ENCODE results near the gene DLG2. TPM values are rescaled to one million over a fixed set of nuclear protein-coding genes. Genes with fewer than 3 reads are reported as not detected.

The DLG2 gene
- total RNA-seq, 1 experiment from 2014 or later: 2.7 TPM

GRCh38 chr11:84929738-84930137 is 697.4 kb downstream of the DLG2 start:
- no peak for DNase-seq
- H3K9me3 ChIP-seq (ENCODE audit: low read length): 0 out of 2 replicates have a peak, but pooled peaks cover 2% of the 10 kb centered on the region
- no peak overlapping the region for H3K27ac ChIP-seq (ENCODE audit: low read length)
- no peaks in the 10 kb centered on the region for H3K27me3 ChIP-seq (ENCODE audit: low read length)
- no peaks in the 10 kb centered on the region for H3K36me3 ChIP-seq (ENCODE audit: insufficient read depth, low read length)
- H3K9ac ChIP-seq (ENCODE audit: low read length): no peak overlapping the region
- no peaks in the 10 kb centered on the region for H3K4me1 ChIP-seq (ENCODE audit: low read length)
- no peak overlapping the region for H2AFZ ChIP-seq (ENCODE audit: low read length)
- no peaks in the 10 kb centered on the region for H3K79me2 ChIP-seq (ENCODE audit: low read length)
- no peaks in the 10 kb centered on the region for H4K20me1 ChIP-seq (ENCODE audit: insufficient read depth, low read depth, low read length)
- H3K4me2 ChIP-seq (ENCODE audit: low read depth, low read length, poor library complexity, severe bottlenecking): no peak overlapping the region
- H3K9me2 ChIP-seq (replicated peaks; ENCODE audit: insufficient read depth, low read length): no peaks in the 10 kb centered on the region
- H3K4me3 ChIP-seq (ENCODE audit: low read length): no peak overlapping the region

GRCh38 chr11:84924154-84924692 is 702.9 kb downstream of the DLG2 start:
- Histone ChIP-seq H3K4me3 (ENCODE audit: low read length) (no peak overlapping the region), H3K9me3 (ENCODE audit: low read length) (no peaks in the 10 kb centered on the region), H3K36me3 (ENCODE audit: insufficient read depth, low read length) (no peaks in the 10 kb centered on the region), H4K20me1 (ENCODE audit: insufficient read depth, low read depth, low read length) (no peaks in the 10 kb centered on the region), H3K27me3 (ENCODE audit: low read length) (no peaks in the 10 kb centered on the region), H2AFZ (ENCODE audit: low read length) (no peak overlapping the region), H3K4me2 (ENCODE audit: low read depth, low read length, poor library complexity, severe bottlenecking) (no peak overlapping the region), H3K9me2 (replicated peaks; ENCODE audit: insufficient read depth, low read length) (no peaks in the 10 kb centered on the region), H3K79me2 (ENCODE audit: low read length) (no peaks in the 10 kb centered on the region), H3K4me1 (ENCODE audit: low read length) (no peaks in the 10 kb centered on the region), H3K9ac (ENCODE audit: low read length) (no peak overlapping the region), H3K27ac (ENCODE audit: low read length) (no peak overlapping the region)
- no peak for DNase-seq

GRCh38 chr11:84923489-84923888 is 703.7 kb downstream of the DLG2 start:
- Histone ChIP-seq H3K4me2 (ENCODE audit: low read depth, low read length, poor library complexity, severe bottlenecking) (no peak overlapping the region), H3K4me1 (ENCODE audit: low read length) (no peaks in the 10 kb centered on the region), H3K79me2 (ENCODE audit: low read length) (no peaks in the 10 kb centered on the region), H3K9me3 (ENCODE audit: low read length) (no peaks in the 10 kb centered on the region), H2AFZ (ENCODE audit: low read length) (no peak overlapping the region), H3K36me3 (ENCODE audit: insufficient read depth, low read length) (no peaks in the 10 kb centered on the region), H3K27me3 (ENCODE audit: low read length) (no peaks in the 10 kb centered on the region), H3K9me2 (replicated peaks; ENCODE audit: insufficient read depth, low read length) (no peaks in the 10 kb centered on the region), H4K20me1 (ENCODE audit: insufficient read depth, low read depth, low read length) (no peaks in the 10 kb centered on the region), H3K9ac (ENCODE audit: low read length) (no peak overlapping the region), H3K4me3 (ENCODE audit: low read length) (no peak overlapping the region), H3K27ac (ENCODE audit: low read length) (no peak overlapping the region)
- no peak for DNase-seq

GRCh38 chr11:84922836-84923235 is 704.3 kb downstream of the DLG2 start:
- H3K36me3 ChIP-seq (ENCODE audit: insufficient read depth, low read length): no peaks in the 10 kb centered on the region
- H3K27ac ChIP-seq (ENCODE audit: low read length): no peak overlapping the region
- H3K27me3 ChIP-seq (ENCODE audit: low read length): no peaks in the 10 kb centered on the region
- no peaks in the 10 kb centered on the region for H3K9me3 ChIP-seq (ENCODE audit: low read length)
- no peaks in the 10 kb centered on the region for H3K79me2 ChIP-seq (ENCODE audit: low read length)
- no peaks in the 10 kb centered on the region for H3K4me1 ChIP-seq (ENCODE audit: low read length)
- no peak overlapping the region for H2AFZ ChIP-seq (ENCODE audit: low read length)
- H3K4me3 ChIP-seq (ENCODE audit: low read length): no peak overlapping the region
- H3K9ac ChIP-seq (ENCODE audit: low read length): no peak overlapping the region
- no peaks in the 10 kb centered on the region for H4K20me1 ChIP-seq (ENCODE audit: insufficient read depth, low read depth, low read length)
- no peaks in the 10 kb centered on the region for H3K9me2 ChIP-seq (replicated peaks; ENCODE audit: insufficient read depth, low read length)
- H3K4me2 ChIP-seq (ENCODE audit: low read depth, low read length, poor library complexity, severe bottlenecking): no peak overlapping the region
- no peak for DNase-seq

- DNase-seq: no peak
- no peak overlapping the region for H3K4me3 ChIP-seq (ENCODE audit: low read length)
- H3K79me2 ChIP-seq (ENCODE audit: low read length): no peaks in the 10 kb centered on the region
- H2AFZ ChIP-seq (ENCODE audit: low read length): no peak overlapping the region
- no peaks in the 10 kb centered on the region for H3K9me3 ChIP-seq (ENCODE audit: low read length)
- H4K20me1 ChIP-seq (ENCODE audit: insufficient read depth, low read depth, low read length): no peaks in the 10 kb centered on the region
- no peaks in the 10 kb centered on the region for H3K36me3 ChIP-seq (ENCODE audit: insufficient read depth, low read length)
- no peak overlapping the region for H3K27ac ChIP-seq (ENCODE audit: low read length)
- no peaks in the 10 kb centered on the region for H3K9me2 ChIP-seq (replicated peaks; ENCODE audit: insufficient read depth, low read length)
- H3K4me1 ChIP-seq (ENCODE audit: low read length): no peaks in the 10 kb centered on the region
- no peak overlapping the region for H3K9ac ChIP-seq (ENCODE audit: low read length)
- H3K4me2 ChIP-seq (ENCODE audit: low read depth, low read length, poor library complexity, severe bottlenecking): no peak overlapping the region
- no peaks in the 10 kb centered on the region for H3K27me3 ChIP-seq (ENCODE audit: low read length)
Measured at GRCh38 chr11:84922212-84922805, 704.8 kb downstream of the DLG2 start.

- no peaks in the 10 kb centered on the region for H3K9me3 ChIP-seq (ENCODE audit: low read length)
- no peak overlapping the region for H3K9ac ChIP-seq (ENCODE audit: low read length)
- no peak overlapping the region for H3K27ac ChIP-seq (ENCODE audit: low read length)
- DNase-seq: no peak
- no peaks in the 10 kb centered on the region for H3K4me1 ChIP-seq (ENCODE audit: low read length)
- H4K20me1 ChIP-seq (ENCODE audit: insufficient read depth, low read depth, low read length): no peaks in the 10 kb centered on the region
- no peak overlapping the region for H3K4me2 ChIP-seq (ENCODE audit: low read depth, low read length, poor library complexity, severe bottlenecking)
- no peaks in the 10 kb centered on the region for H3K36me3 ChIP-seq (ENCODE audit: insufficient read depth, low read length)
- H3K9me2 ChIP-seq (replicated peaks; ENCODE audit: insufficient read depth, low read length): no peaks in the 10 kb centered on the region
- no peak overlapping the region for H2AFZ ChIP-seq (ENCODE audit: low read length)
- H3K4me3 ChIP-seq (ENCODE audit: low read length): no peak overlapping the region
- no peaks in the 10 kb centered on the region for H3K79me2 ChIP-seq (ENCODE audit: low read length)
- H3K27me3 ChIP-seq (ENCODE audit: low read length): no peaks in the 10 kb centered on the region
Measured at GRCh38 chr11:84914511-84914910, 712.6 kb downstream of the DLG2 start.

- no peaks in the 10 kb centered on the region; the same call in 1 of the 2 replicates for H3K9me3 ChIP-seq (ENCODE audit: low read length)
- no peak overlapping the region for H3K9ac ChIP-seq (ENCODE audit: low read length)
- no peaks in the 10 kb centered on the region for H3K4me1 ChIP-seq (ENCODE audit: low read length)
- H3K27me3 ChIP-seq (ENCODE audit: low read length): no peaks in the 10 kb centered on the region
- H2AFZ ChIP-seq (ENCODE audit: low read length): no peak overlapping the region
- H3K4me3 ChIP-seq (ENCODE audit: low read length): no peak overlapping the region
- no peak for DNase-seq
- H3K9me2 ChIP-seq (replicated peaks; ENCODE audit: insufficient read depth, low read length): 0 out of 2 replicates have a peak, but pooled peaks cover 4% of the 10 kb centered on the region
- no peaks in the 10 kb centered on the region for H4K20me1 ChIP-seq (ENCODE audit: insufficient read depth, low read depth, low read length)
- no peaks in the 10 kb centered on the region for H3K36me3 ChIP-seq (ENCODE audit: insufficient read depth, low read length)
- no peaks in the 10 kb centered on the region for H3K79me2 ChIP-seq (ENCODE audit: low read length)
- no peak overlapping the region for H3K4me2 ChIP-seq (ENCODE audit: low read depth, low read length, poor library complexity, severe bottlenecking)
- no peak overlapping the region for H3K27ac ChIP-seq (ENCODE audit: low read length)
Measured at GRCh38 chr11:84909740-84910139, 717.4 kb downstream of the DLG2 start.

- Histone ChIP-seq H3K36me3 (ENCODE audit: insufficient read depth, low read length) (no peaks in the 10 kb centered on the region), H3K79me2 (ENCODE audit: low read length) (no peaks in the 10 kb centered on the region), H3K9ac (ENCODE audit: low read length) (no peak overlapping the region), H2AFZ (ENCODE audit: low read length) (no peak overlapping the region), H3K4me1 (ENCODE audit: low read length) (no peaks in the 10 kb centered on the region), H3K27ac (ENCODE audit: low read length) (no peak overlapping the region), H3K9me3 (ENCODE audit: low read length) (no peaks in the 10 kb centered on the region; the same call in 1 of the 2 replicates), H3K4me2 (ENCODE audit: low read depth, low read length, poor library complexity, severe bottlenecking) (no peak overlapping the region), H4K20me1 (ENCODE audit: insufficient read depth, low read depth, low read length) (no peaks in the 10 kb centered on the region), H3K27me3 (ENCODE audit: low read length) (no peaks in the 10 kb centered on the region), H3K9me2 (replicated peaks; ENCODE audit: insufficient read depth, low read length) (0 out of 2 replicates have a peak, but pooled peaks cover 4% of the 10 kb centered on the region), H3K4me3 (ENCODE audit: low read length) (no peak overlapping the region)
- no peak for DNase-seq
Measured at GRCh38 chr11:84906995-84907394, 720.1 kb downstream of the DLG2 start.

Data from Karpas-422 (cell line).